Mucosa of rectum (tissue), 2 donors: ENCODE measurements around the gene CHRNA9.

ENCODE experiments used
- H3K27ac ChIP-seq, 2 donors: one replicate each; pipeline ENCODE4 v1.7.0; 2013; ENCODE audit warnings: inconsistent platforms in 2 of 2, low read depth in 2 of 2, low read length in 2 of 2
- H3K27me3 ChIP-seq, 2 donors: one replicate each; pipeline ENCODE4 v1.7.0; 2013; ENCODE audit warnings: low read length in 2 of 2; ENCODE audit not compliant: control insufficient read depth in 2 of 2, insufficient read depth in 2 of 2
- H3K36me3 ChIP-seq, 2 donors: one replicate each; pipeline ENCODE4 v1.7.0; 2013; ENCODE audit warnings: low read length in 2 of 2; ENCODE audit not compliant: control insufficient read depth in 2 of 2, insufficient read depth in 2 of 2
- H3K4me1 ChIP-seq, 2 donors: one replicate each; pipeline ENCODE4 v1.7.0; 2013; ENCODE audit warnings: low read length in 2 of 2, mild to moderate bottlenecking in 1 of 2; ENCODE audit not compliant: control insufficient read depth in 2 of 2, insufficient read depth in 2 of 2
- H3K4me3 ChIP-seq, 2 donors: one replicate each; pipeline ENCODE4 v1.7.0; 2013; ENCODE audit warnings: low read length in 2 of 2
- H3K9ac ChIP-seq, 2 donors: one replicate each; pipeline ENCODE4 v1.7.0; 2013; ENCODE audit warnings: low read length in 2 of 2, low read depth in 1 of 2, mild to moderate bottlenecking in 1 of 2
- H3K9me3 ChIP-seq, 2 donors: one replicate each; pipeline ENCODE4 v1.7.0; 2013; ENCODE audit warnings: low read length in 2 of 2; ENCODE audit not compliant: control insufficient read depth in 2 of 2
- donor health status: healthy.
- donor health status: Normal muscosa, but diverticular disease.

Gene CHRNA9

GRCh38 chr4:40322811-40323210 is 12.3 kb upstream of the CHRNA9 start:
- H3K4me1 ChIP-seq = no peaks in the 10 kb centered on the region
- H3K4me3 ChIP-seq = no peak overlapping the region
- no peak overlapping the region for H3K9ac ChIP-seq
- H3K36me3 ChIP-seq = no peaks in the 10 kb centered on the region
- H3K27ac ChIP-seq = no peak overlapping the region
- no peaks in the 10 kb centered on the region for H3K27me3 ChIP-seq
- H3K9me3 ChIP-seq = no peaks in the 10 kb centered on the region

- H3K4me3 ChIP-seq = no peak overlapping the region
- no peaks in the 10 kb centered on the region for H3K4me1 ChIP-seq
- H3K27ac ChIP-seq = no peak overlapping the region
- H3K9ac ChIP-seq = no peak overlapping the region
- H3K27me3 ChIP-seq = no peaks in the 10 kb centered on the region
- H3K36me3 ChIP-seq = no peaks in the 10 kb centered on the region
- H3K9me3 ChIP-seq = no peaks in the 10 kb centered on the region
Observed at GRCh38 chr4:40323866-40324265, 11.3 kb upstream of the CHRNA9 start.

- H3K4me1 ChIP-seq = no peaks in the 10 kb centered on the region
- no peak overlapping the region for H3K4me3 ChIP-seq
- H3K27ac ChIP-seq = no peak overlapping the region
- H3K36me3 ChIP-seq = no peaks in the 10 kb centered on the region
- no peaks in the 10 kb centered on the region for H3K27me3 ChIP-seq
- H3K9ac ChIP-seq = no peak overlapping the region
- no peaks in the 10 kb centered on the region for H3K9me3 ChIP-seq
Observed at GRCh38 chr4:40325406-40326019, 9.6 kb upstream of the CHRNA9 start.

- no peaks in the 10 kb centered on the region for H3K36me3 ChIP-seq
- H3K9me3 ChIP-seq = no peaks in the 10 kb centered on the region
- no peaks in the 10 kb centered on the region for H3K27me3 ChIP-seq
- H3K9ac ChIP-seq = no peak overlapping the region
- no peak overlapping the region for H3K4me3 ChIP-seq
- H3K27ac ChIP-seq = no peak overlapping the region
- no peaks in the 10 kb centered on the region for H3K4me1 ChIP-seq
Observed at GRCh38 chr4:40327340-40327739, 7.8 kb upstream of the CHRNA9 start.

- H3K36me3 ChIP-seq = no peaks in the 10 kb centered on the region
- H3K4me1 ChIP-seq = no peaks in the 10 kb centered on the region
- H3K9me3 ChIP-seq = no peaks in the 10 kb centered on the region
- no peak overlapping the region for H3K4me3 ChIP-seq
- no peaks in the 10 kb centered on the region for H3K27me3 ChIP-seq
- H3K27ac ChIP-seq = no peak overlapping the region
- no peak overlapping the region for H3K9ac ChIP-seq
Observed at GRCh38 chr4:40328383-40328782, 6.8 kb upstream of the CHRNA9 start.

GRCh38 chr4:40329805-40330204 is 5.3 kb upstream of the CHRNA9 start:
- H3K36me3 ChIP-seq = no peaks in the 10 kb centered on the region
- H3K9me3 ChIP-seq = no peaks in the 10 kb centered on the region
- no peaks in the 10 kb centered on the region for H3K4me1 ChIP-seq
- no peaks in the 10 kb centered on the region for H3K27me3 ChIP-seq
- H3K4me3 ChIP-seq = no peak overlapping the region
- H3K9ac ChIP-seq = no peak overlapping the region
- no peak overlapping the region for H3K27ac ChIP-seq

GRCh38 chr4:40330536-40330935 is 4.6 kb upstream of the CHRNA9 start:
- no peaks in the 10 kb centered on the region for H3K4me1 ChIP-seq
- no peaks in the 10 kb centered on the region for H3K36me3 ChIP-seq
- no peak overlapping the region for H3K9ac ChIP-seq
- no peak overlapping the region for H3K27ac ChIP-seq
- H3K27me3 ChIP-seq = no peaks in the 10 kb centered on the region
- no peak overlapping the region for H3K4me3 ChIP-seq
- no peaks in the 10 kb centered on the region for H3K9me3 ChIP-seq

- H3K27ac ChIP-seq = no peak overlapping the region
- no peak overlapping the region for H3K9ac ChIP-seq
- H3K9me3 ChIP-seq = no peaks in the 10 kb centered on the region
- H3K36me3 ChIP-seq = no peaks in the 10 kb centered on the region
- H3K4me1 ChIP-seq = no peaks in the 10 kb centered on the region
- H3K4me3 ChIP-seq = no peak overlapping the region
- no peaks in the 10 kb centered on the region for H3K27me3 ChIP-seq
Observed at GRCh38 chr4:40331101-40331745, 3.9 kb upstream of the CHRNA9 start.

GRCh38 chr4:40331961-40332360 is 3.2 kb upstream of the CHRNA9 start:
- no peak overlapping the region for H3K4me3 ChIP-seq

GRCh38 chr4:40333921-40334352 is 1.2 kb upstream of the CHRNA9 start:
- no peak overlapping the region for H3K4me3 ChIP-seq
- no peaks in the 10 kb centered on the region for H3K4me1 ChIP-seq
- H3K9ac ChIP-seq = no peak overlapping the region
- H3K9me3 ChIP-seq = no peaks in the 10 kb centered on the region
- H3K27ac ChIP-seq = no peak overlapping the region
- no peaks in the 10 kb centered on the region for H3K27me3 ChIP-seq
- no peaks in the 10 kb centered on the region for H3K36me3 ChIP-seq

More at GRCh38 chr4:40331961-40332360, 3.2 kb upstream of the CHRNA9 start:
- H3K9me3 ChIP-seq = no peaks in the 10 kb centered on the region
- no peaks in the 10 kb centered on the region for H3K4me1 ChIP-seq
- no peaks in the 10 kb centered on the region for H3K36me3 ChIP-seq
- no peak overlapping the region for H3K27ac ChIP-seq
- no peak overlapping the region for H3K9ac ChIP-seq
- H3K27me3 ChIP-seq = no peaks in the 10 kb centered on the region
